IMR-90 (cell line): Measurements from ENCODE around the gene DYRK1B. TPM values are rescaled to one million over a fixed set of nuclear protein-coding genes. Genes with fewer than 3 reads are reported as not detected.

ENCODE experiments used
- ATAC-seq: fragments of 200-7000 bp; cut with Tn5 transposase; 2 replicates; pipeline ENCODE4 v1.9.1; 2020; ENCODE audit warnings: low read depth, mild to moderate bottlenecking, moderate library complexity
- BruUV-seq: library from RNA; stranded (reverse); fragments of 400-500 nt; replicated peaks from 2 replicates; lab custom pipeline; 2021; lab: Mats Ljungman, UMichigan
- CTCF ChIA-PET: fragments of 300-600 bp; formaldehyde crosslinking; extraction: SDS; loops from one replicate; lab custom pipeline; 2021; ENCODE audit warnings: antibody characterized with exemption; lab: Yijun Ruan, JAX
- POLR2A ChIA-PET: fragments of 300-600 bp; sonication (Branson Sonifier 250); formaldehyde crosslinking; loops from one replicate; lab custom pipeline; 2022; ENCODE audit warnings: antibody characterized with exemption; ENCODE audit not compliant: unreplicated experiment; lab: Charles Lee
- DNase-seq: peaks from one replicate; pipeline ENCODE4 v3.0.0; 2013
- H2AFZ ChIP-seq: replicated peaks from 2 replicates; pipeline ENCODE3; 2013; ENCODE audit warnings: low read length, mild to moderate bottlenecking; ENCODE audit not compliant: poor library complexity
- H2AK5ac ChIP-seq: 2 replicates; pipeline ENCODE4 v1.6.1; 2013; ENCODE audit warnings: low read depth, low read length, inconsistent platforms
- H2AK9ac ChIP-seq: replicated peaks from 2 replicates; pipeline ENCODE3; 2013; ENCODE audit warnings: mild to moderate bottlenecking, low read depth, low read length, moderate library complexity; ENCODE audit not compliant: poor library complexity
- H2BK120ac ChIP-seq: 2 replicates; pipeline ENCODE4 v1.6.1; 2013; ENCODE audit warnings: low read depth, low read length, inconsistent platforms
- H2BK15ac ChIP-seq: 3 replicates; pipeline ENCODE4 v1.6.1; 2013; ENCODE audit warnings: low read depth, low read length, inconsistent platforms
- H2BK20ac ChIP-seq: 2 replicates; pipeline ENCODE4 v1.6.1; 2013; ENCODE audit warnings: low read depth, mild to moderate bottlenecking, inconsistent platforms, low read length, moderate library complexity
- H2BK5ac ChIP-seq: 2 replicates; pipeline ENCODE4 v1.6.1; 2013; ENCODE audit warnings: mild to moderate bottlenecking, low read depth, low read length, inconsistent platforms; ENCODE audit not compliant: poor library complexity, severe bottlenecking
- H3K14ac ChIP-seq: replicated peaks from 2 replicates; pipeline ENCODE4 v1.6.1; 2013; ENCODE audit warnings: low read depth, low read length, inconsistent platforms
- H3K18ac ChIP-seq: 2 replicates; pipeline ENCODE4 v1.6.1; 2013; ENCODE audit warnings: low read depth, low read length, control low read depth
- H3K23ac ChIP-seq: 2 replicates; pipeline ENCODE4 v1.6.1; 2013; ENCODE audit warnings: low read depth, low read length, inconsistent platforms
- H3K27ac ChIP-seq: 2 replicates; pipeline ENCODE4 v1.5.1; 2013; ENCODE audit warnings: mild to moderate bottlenecking, control low read depth, low read length; ENCODE audit not compliant: insufficient read depth
- H3K27me3 ChIP-seq: 2 replicates; pipeline ENCODE4 v1.6.1; 2013; ENCODE audit warnings: low read length; ENCODE audit not compliant: control insufficient read depth, insufficient read depth
- H3K36me3 ChIP-seq: 2 replicates; pipeline ENCODE4 v1.6.1; 2013; ENCODE audit warnings: low read length, mixed read lengths; ENCODE audit not compliant: control insufficient read depth, insufficient read depth
- H3K4ac ChIP-seq: 2 replicates; pipeline ENCODE4 v1.6.1; 2013; ENCODE audit warnings: low read depth, low read length, inconsistent platforms
- H3K4me1 ChIP-seq: 2 replicates; pipeline ENCODE4 v1.6.1; 2013; ENCODE audit warnings: low read length, mixed read lengths; ENCODE audit not compliant: control insufficient read depth, insufficient read depth
- H3K4me2 ChIP-seq: 2 replicates; pipeline ENCODE4 v1.6.1; 2013; ENCODE audit warnings: low read depth, mild to moderate bottlenecking, control low read depth, low read length, moderate library complexity
- H3K4me3 ChIP-seq: 2 replicates; pipeline ENCODE4 v1.5.1; 2013; ENCODE audit warnings: low read depth, mild to moderate bottlenecking, control low read depth, low read length, moderate library complexity; ENCODE audit not compliant: insufficient read depth
- H3K56ac ChIP-seq: 2 replicates; pipeline ENCODE4 v1.6.1; 2013; ENCODE audit warnings: low read length, inconsistent platforms; ENCODE audit not compliant: insufficient read depth; ENCODE audit errors: extremely low read depth
- H3K79me1 ChIP-seq, 2 experiments: 2 replicates each; pipeline ENCODE4 v1.6.1; 2013; ENCODE audit warnings: low read length in 2 of 2, inconsistent platforms in 1 of 2, low read depth in 1 of 2
- H3K9ac ChIP-seq: 2 replicates; pipeline ENCODE4 v1.6.1; 2013; ENCODE audit warnings: low read depth, low read length, control low read depth
- H3K9me1 ChIP-seq: 2 replicates; pipeline ENCODE4 v1.6.1; 2013; ENCODE audit warnings: low read length, inconsistent platforms; ENCODE audit not compliant: insufficient read depth
- H3K9me3 ChIP-seq: 2 replicates; pipeline ENCODE4 v1.6.1; 2013; ENCODE audit warnings: low read length; ENCODE audit not compliant: control insufficient read depth, insufficient read depth
- H4K20me1 ChIP-seq: 2 replicates; pipeline ENCODE4 v1.6.1; 2013; ENCODE audit warnings: low read length, inconsistent platforms; ENCODE audit not compliant: insufficient read depth
- H4K5ac ChIP-seq: 2 replicates; pipeline ENCODE4 v1.6.1; 2013; ENCODE audit warnings: mild to moderate bottlenecking, low read depth, low read length, control low read depth
- H4K8ac ChIP-seq, 2 experiments: 2 replicates each; pipeline ENCODE4 v1.6.1; 2013; ENCODE audit warnings: low read depth in 2 of 2, low read length in 2 of 2, control low read depth in 1 of 2, inconsistent platforms in 1 of 2
- H4K91ac ChIP-seq: 2 replicates; pipeline ENCODE4 v1.6.1; 2013; ENCODE audit warnings: low read depth, low read length, inconsistent platforms; ENCODE audit not compliant: insufficient read depth
- NFE2L2 ChIP-seq: fragments of 150-350 bp; IDR thresholded peaks from 2 replicates; pipeline ENCODE4 v1.6.1; 2016; ENCODE audit warnings: low read depth, mild to moderate bottlenecking, low read length
- WGBS, 2 experiments: methylation state at CpG; one replicate each; pipeline versions ENCODE4 v1.1.5 to v1.1.7; 2013; ENCODE audit warnings: missing lambda C conversion rate in 2 of 2; ENCODE audit not compliant: insufficient read length in 1 of 2; ENCODE audit errors: extremely low coverage in 2 of 2; 5-methylcytosine and 5-hydroxymethylcytosine counted together
- dilution Hi-C: fragments of 300-500 bp; cut with HindIII; formaldehyde crosslinking; loops from one replicate; pipeline ENCODE4 v1.14.3; 2018; ENCODE audit warnings: low sequenced_read_pairs; ENCODE audit not compliant: unreplicated experiment
- in situ Hi-C: fragments of 300-500 bp; cut with MboI; formaldehyde crosslinking; loops from 3 replicates; pipeline ENCODE4 v1.14.3; 2019; ENCODE audit warnings: low sequenced_read_pairs, inconsistent platforms, mixed read lengths
- intact Hi-C: fragments of 100-400 bp; cut with micrococcal nuclease; formaldehyde crosslinking; loops from 2 replicates; pipeline ENCODE4 v1.10.0; 2022
- polyA plus RNA-seq, 3 experiments: library from polyadenylated mRNA; depleted of rRNA; stranded (reverse); fragments of >200 nt; gene quantifications; 2 replicates each; pipeline ENCODE4 v1.2.3, GENCODE V29; 2012; ENCODE audit warnings: low replicate concordance in 1 of 3
- total RNA-seq: library from RNA; depleted of rRNA; stranded (reverse); fragments of >200 nt; gene quantifications from 2 replicates; pipeline ENCODE4 v1.2.3, GENCODE V29; 2012

The DYRK1B gene
- total and polyA plus RNA-seq, 2 of the 4 experiments (the other 2 are of a cell fraction), result 2.7 to 11.4 TPM

- Histone ChIP-seq H3K27me3 (no peaks in the 10 kb centered on the region), H3K4me1 (peaks cover 10% of the 10 kb centered on the region), H3K27ac (no peak overlapping the region), H3K14ac (no peak overlapping the region), H2AFZ (no peak overlapping the region), H2AK5ac (no peak overlapping the region; the same call in 1 of the 2 replicates), H3K23ac (no peak overlapping the region), H4K5ac (no peak overlapping the region), H4K20me1 (no peaks in the 10 kb centered on the region; the same call in 1 of the 2 replicates), H3K4ac (no peak overlapping the region), H2AK9ac (no peak overlapping the region), H3K9me1 (peaks cover 22% of the 10 kb centered on the region), H2BK120ac (no peak overlapping the region), H4K91ac (no peak overlapping the region), H4K8ac (no peak overlapping the region), H3K4me3 (no peak overlapping the region), H2BK5ac (no peak overlapping the region), H3K9me3 (no peaks in the 10 kb centered on the region), H3K36me3 (peaks cover 46% of the 10 kb centered on the region), H3K9ac (no peak overlapping the region), H2BK20ac (no peak overlapping the region), H3K56ac (no peak overlapping the region), H2BK15ac (no peak overlapping the region), H3K79me1 (peaks cover 12 to 35% of the 10 kb centered on the region in 2 experiments), H3K4me2 (no peak overlapping the region), H3K18ac (no peak overlapping the region)
- ATAC-seq, result no peak
- WGBS, 2 experiments, result 95% methylated on average over 12 of the region's 16 CpGs; no CpG with 5 or more reads in 1 of the 2 experiments
- CTCF ChIA-PET, result no interaction called here
- in situ Hi-C loops, result loop anchor here (25.0 kb wide), 1 partner anchor 394 kb away; the partner anchor contains the start of genes RPS16 and SUPT5H
- dilution Hi-C loops, result no loop called here
- intact Hi-C loops, result no loop called here
- no TSS peak for BruUV-seq
- no peak for DNase-seq
- TF ChIP-seq NFE2L2, result no peak
- POLR2A ChIA-PET, result no interaction called here
Observed at GRCh38 chr19:39831679-39832078, 2.3 kb downstream of the DYRK1B start.
